ENCODE measurements around the gene ATCAY.

Gene ATCAY

GRCh38 chr19:3976495-3977241 is 96.2 kb downstream of the ATCAY start:
- no peak for TF ChIP-seq CTCF (conservative IDR thresholded peaks at IDR 0.05; ENCODE audit: low read depth, low read length)
- H3K4me3 ChIP-seq (ENCODE audit: low read length) = no peak overlapping the region
- no peak for DNase-seq (ENCODE audit: low read depth)

Data from retinal pigment epithelial cell (primary cell).